RCC 7860 (cell line): ENCODE results near the gene OR2T29.
"Not testable (repeated sequence)": the region's sequence is repeated elsewhere in the genome, so short reads cannot be mapped to it uniquely, and the experiment has no call there.

Source experiments
- DNase-seq: peaks from one replicate; pipeline ENCODE4 v3.0.0-alpha.2; 2015; ENCODE audit warnings: low spot score
- FAIRE-seq: peaks from 2 replicates; lab custom pipeline; 2012; peaks lifted over from hg19 to GRCh38; lab: Jason Lieb, UNC

OR2T29 gene

GRCh38 chr1:248521856-248522255 is 40.7 kb downstream of the OR2T29 start:
- no peak for DNase-seq
- FAIRE-seq: no peak

GRCh38 chr1:248510217-248510616 is 52.4 kb downstream of the OR2T29 start:
- FAIRE-seq: not testable (repeated sequence)

GRCh38 chr1:248507773-248508172 is 54.8 kb downstream of the OR2T29 start, which contains the start of gene OR2G6:
OR2G6 (plus strand) TSS chr1:248508073; CDS start chr1:248521647, 13,574 bp downstream.
- FAIRE-seq: peak; percentile 78
- DNase-seq: not testable (repeated sequence)

More at GRCh38 chr1:248510217-248510616, 52.4 kb downstream of the OR2T29 start:
- DNase-seq: not testable (repeated sequence)
